ENCODE measurements around the gene SYNE3. TPM values are rescaled to one million over a fixed set of nuclear protein-coding genes. Genes with fewer than 3 reads are reported as not detected.

Gene SYNE3
- total and polyA plus RNA-seq, 10 of the 15 experiments (the other 5 are each of a cell fraction or from before 2014, with no cell fraction given): 1.4 to 44.1 (median 13.4) TPM

DNA sequence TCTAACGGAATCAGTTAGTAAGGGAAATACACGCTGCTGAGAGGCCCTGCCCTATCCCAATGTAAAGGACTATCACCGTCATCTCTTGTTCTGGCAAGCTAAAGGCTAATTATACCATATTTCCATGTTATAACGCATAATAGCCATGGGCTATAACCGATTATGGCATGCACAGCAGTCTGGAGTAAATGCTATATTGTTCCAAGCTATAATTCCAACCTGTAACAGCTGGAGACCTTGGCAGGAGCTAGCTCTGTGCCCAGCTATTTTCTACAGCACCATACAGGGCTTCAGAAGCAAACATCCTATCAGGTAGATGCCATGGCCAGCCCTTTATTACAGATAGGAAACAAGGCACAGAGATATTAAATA, 26.3 kb downstream of the SYNE3 start (continued):
- TF ChIP-seq TCF3 (IDR thresholded peaks at IDR 0.05; ENCODE audit: borderline replicate concordance, insufficient read depth, low read depth, low read length): no peak
- TF ChIP-seq SREBF2 (IDR thresholded peaks at IDR 0.05; ENCODE audit: low read length): no peak
- TF ChIP-seq FOXM1 (IDR thresholded peaks at IDR 0.05; ENCODE audit: low read depth, low read length): no peak
- TF ChIP-seq NR2C1 (IDR thresholded peaks at IDR 0.05): no peak
- TF ChIP-seq FOXK2 (IDR thresholded peaks at IDR 0.05): no peak
- no peak for TF ChIP-seq MEF2A (IDR thresholded peaks at IDR 0.05; ENCODE audit: insufficient read depth, low read depth, low read length)
- no peak for TF ChIP-seq MYC (IDR thresholded peaks at IDR 0.05; ENCODE audit: insufficient read depth, insufficient read length, insufficient replicate concordance, low read length, severe bottlenecking)
- TF ChIP-seq ZNF24 (IDR thresholded peaks at IDR 0.05): no peak
- TF ChIP-seq ZNF217 (IDR thresholded peaks at IDR 0.05): no peak
- no peak for TF ChIP-seq POLR2A (IDR thresholded peaks at IDR 0.05; ENCODE audit: low read depth, low read length)

DNA sequence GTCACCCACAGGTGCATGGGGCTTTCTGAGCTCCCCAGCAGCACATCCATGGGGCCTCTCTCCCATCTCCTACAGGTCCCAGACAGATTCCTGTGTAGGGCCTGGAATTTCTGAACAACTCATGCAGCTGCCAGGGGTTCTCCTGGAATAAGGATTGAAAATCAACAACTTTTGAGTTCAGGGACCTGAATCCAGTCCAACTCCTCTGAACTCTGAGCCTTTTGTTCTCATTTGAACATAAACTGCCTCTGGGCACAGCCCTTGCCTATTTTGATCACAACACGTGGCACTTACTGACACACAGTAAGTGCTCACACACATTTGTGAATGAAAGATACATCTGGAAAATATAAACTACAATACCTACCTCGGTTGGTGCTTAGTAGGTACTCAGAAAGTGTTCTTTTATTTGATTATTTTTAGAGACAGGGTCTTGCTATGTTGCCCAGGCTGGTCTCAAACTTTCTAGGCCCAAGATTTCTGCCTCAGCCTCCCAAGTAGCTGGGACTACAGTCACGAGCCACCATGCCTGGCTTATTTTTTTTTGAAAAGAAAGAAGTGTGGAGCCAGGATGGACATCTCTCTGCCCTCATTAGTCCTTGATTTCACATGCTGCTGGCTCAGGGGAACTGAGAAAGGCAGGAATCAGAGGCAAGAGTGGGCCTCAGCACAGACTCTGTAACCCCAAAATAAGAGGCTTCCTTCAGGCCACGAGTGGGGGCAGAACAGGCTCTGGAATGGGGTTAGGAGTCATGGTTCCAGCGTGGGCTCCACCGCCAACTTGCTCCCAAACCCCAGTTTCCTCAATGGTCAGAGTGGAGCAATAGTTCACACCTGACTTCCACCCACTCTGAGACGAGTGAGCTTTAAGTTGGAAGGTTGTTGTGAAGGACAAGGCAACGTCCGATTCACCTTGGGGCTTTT, 27.0 kb downstream of the SYNE3 start:
- Histone ChIP-seq H3K4me1 (ENCODE audit: control insufficient read depth, insufficient read depth, low read length) (peaks cover 17% of the 10 kb centered on the region), H3K79me2 (ENCODE audit: control insufficient read depth, insufficient read depth, low read length) (peaks cover 59% of the 10 kb centered on the region), H3K9me3 (replicated peaks; ENCODE audit: control insufficient read depth, insufficient read depth, low read length) (no peaks in the 10 kb centered on the region; the same call in 1 of the 3 replicates), H3K4me3 (no peak overlapping the region), H4K20me1 (ENCODE audit: control insufficient read depth, insufficient read depth) (no peaks in the 10 kb centered on the region), H3K4me2 (ENCODE audit: control insufficient read depth, insufficient read depth) (no peak overlapping the region), H2AFZ (ENCODE audit: control insufficient read depth, low read depth, low read length) (no peak overlapping the region), H3K9ac (ENCODE audit: control insufficient read depth, insufficient read depth, low read length) (no peak overlapping the region), H3K27me3 (replicated peaks in 1 of 2; ENCODE audit: control insufficient read depth in 2 of 2, insufficient read depth in 2 of 2, low read length in 1 of 2) (no peaks in the 10 kb centered on the region), H3K27ac (ENCODE audit: control insufficient read depth, insufficient read depth) (no peak overlapping the region), H3K36me3 (ENCODE audit: control insufficient read depth in 2 of 2, insufficient read depth in 2 of 2, low read length in 1 of 2) (peaks cover 1 to 7% of the 10 kb centered on the region in 2 experiments; a peak in 2 of 4 replicates)
- ChIA-PET SMC1A (ENCODE audit: uncharacterized antibody, unreplicated experiment) (interaction anchor here (1.0 to 8.8 kb wide), 5 partner anchors 10 to 47 kb away, joined by 3 to 64 read pairs (median 10); no protein-coding TSS in a partner anchor), POLR2A (interaction anchor here (1.7 to 1.8 kb wide), 2 partner anchors 10 to 24 kb away, joined by 4 to 5 read pairs; no protein-coding TSS in a partner anchor), RAD21 (ENCODE audit: unreplicated experiment) (no interaction called here), CTCF (interaction anchor here (0.6 to 1.3 kb wide), 5 partner anchors 9 to 62 kb away, joined by 3 to 6 read pairs (median 3); no protein-coding TSS in a partner anchor)
- WGBS (ENCODE audit: insufficient coverage, insufficient replicate concordance, low lambda C conversion rate, missing lambda C conversion rate): 78% methylated on average over 9 of the region's 9 CpGs
- intact Hi-C loops (cut with micrococcal nuclease; ENCODE audit: unreplicated experiment) (no loop called here), in situ Hi-C loops (cut with MboI) (no loop called here)
- ATAC-seq (no peak), FAIRE-seq (no peak), DNase-seq (ENCODE audit: low read depth, low spot score) (no peak)
- no TSS peak for BruUV-seq (replicated peaks)
- no peak for TF ChIP-seq SREBF1 (IDR thresholded peaks at IDR 0.05; ENCODE audit: low read length)
- TF ChIP-seq NR2C1 (IDR thresholded peaks at IDR 0.05): no peak
- no peak for TF ChIP-seq KLF5 (IDR thresholded peaks at IDR 0.05; ENCODE audit: partially characterized antibody)
- TF ChIP-seq SREBF2 (IDR thresholded peaks at IDR 0.05; ENCODE audit: low read length): no peak
- TF ChIP-seq ZNF24 (IDR thresholded peaks at IDR 0.05): no peak
- no peak for TF ChIP-seq ZBED1 (IDR thresholded peaks at IDR 0.05; ENCODE audit: borderline replicate concordance)
- no peak for TF ChIP-seq SUPT20H (IDR thresholded peaks at IDR 0.05; ENCODE audit: borderline replicate concordance, control insufficient read depth, low read depth, low read length)
- no peak for TF ChIP-seq SMARCA5 (IDR thresholded peaks at IDR 0.05)
- TF ChIP-seq MEF2B (IDR thresholded peaks at IDR 0.05; ENCODE audit: partially characterized antibody, poor library complexity, severe bottlenecking): no peak
- no peak for TF ChIP-seq SIX5 (IDR thresholded peaks at IDR 0.05; ENCODE audit: low read depth, low read length, severe bottlenecking)
- no peak for TF ChIP-seq NFXL1 (IDR thresholded peaks at IDR 0.05; ENCODE audit: borderline replicate concordance)

Measured in GM12878 (cell line).